ENCODE measurements around the gene AUNIP. TPM values are rescaled to one million over a fixed set of nuclear protein-coding genes. Genes with fewer than 3 reads are reported as not detected.

The AUNIP gene
- total RNA-seq, 1 experiment from 2014 or later, result 16.1 TPM

DNA sequence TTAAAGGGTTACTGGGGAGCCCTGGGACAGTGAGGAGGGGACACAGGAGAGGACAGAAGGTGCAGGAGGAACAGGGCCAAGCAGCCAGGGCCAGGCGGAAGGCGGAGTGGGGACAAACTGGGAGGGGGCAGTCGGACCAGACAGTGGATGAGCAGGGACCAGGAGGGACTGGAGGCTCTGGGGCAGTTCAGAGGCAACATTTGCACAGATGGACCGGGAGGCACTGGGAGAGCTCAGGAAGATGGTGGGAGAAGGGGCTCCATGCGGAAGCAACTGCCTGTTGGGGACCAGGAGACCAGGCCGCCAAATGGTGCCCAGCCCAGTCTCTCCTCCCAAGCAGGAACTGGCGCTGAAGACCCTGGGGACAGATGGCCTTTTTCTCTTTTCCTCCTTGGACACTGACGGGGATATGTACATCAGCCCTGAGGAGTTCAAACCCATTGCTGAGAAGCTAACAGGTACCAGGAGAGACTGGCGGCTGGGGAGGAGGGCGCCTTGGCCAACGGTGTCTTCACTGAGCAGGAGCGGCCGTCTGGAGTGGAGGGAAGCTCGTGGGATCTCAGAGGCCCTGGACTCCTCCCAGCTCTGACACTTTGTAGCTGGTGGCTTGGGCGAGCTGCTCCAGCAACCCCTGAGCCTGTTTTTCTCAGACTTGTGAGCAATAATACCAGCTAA, 58.4 kb downstream of the AUNIP start:
- peaks cover 4% of the 10 kb centered on the region for H3K27me3 Mint-ChIP-seq (ENCODE audit: low read depth)
- DNase-seq (ENCODE audit: low spot score) (no peak), ATAC-seq (peak; percentile 1; the same call in 1 of the 2 replicates)
- peak; percentile 81 for TF ChIP-seq ZNF121 (CRISPR knock-in tag; IDR thresholded peaks at IDR 0.05)
- TF ChIP-seq ZNF263 (CRISPR knock-in tag; IDR thresholded peaks at IDR 0.05; ENCODE audit: low read depth), result no peak
- CTCF ChIA-PET, result interaction anchor here (1.0 to 6.2 kb wide), 9 partner anchors 8 to 313 kb away, joined by 3 to 80 read pairs (median 5); partner anchors contain the start of gene MAN1C1
- POLR2A ChIA-PET, result interaction anchor here (1.8 kb wide), 1 partner anchor 20 kb away, joined by 6 read pairs; the partner anchor contains the start of gene MTFR1L
- no peaks in the 10 kb centered on the region for H3K9me3 Mint-ChIP-seq
- peak overlapping the region; percentile 79 for H3K4me3 Mint-ChIP-seq
- H3K27ac Mint-ChIP-seq, result no peak overlapping the region
- peaks cover 41% of the 10 kb centered on the region for H3K4me1 Mint-ChIP-seq
- peaks cover 7% of the 10 kb centered on the region for H3K36me3 Mint-ChIP-seq

GRCh38 chr1:25799935-25800702, 59.1 kb downstream of the AUNIP start, which contains the start of gene SELENON:
Gene SELENON, plus strand, starts transcription at chr1:25800193. Its CDS starts 38 bp downstream, at chr1:25800231.
- peak within 1 kb of the TSS; percentile 79 for H3K4me3 Mint-ChIP-seq
- no peaks in the 10 kb centered on the region; the same call in 1 of the 2 replicates for H3K36me3 Mint-ChIP-seq
- peak; percentile 72 for ATAC-seq
- DNase-seq (ENCODE audit: low spot score), result peak; percentile 80
- peaks cover 41% of the 10 kb centered on the region for H3K4me1 Mint-ChIP-seq
- H3K27ac Mint-ChIP-seq, result 0 out of 2 replicates have a peak within 1 kb of the TSS, but pooled peaks have one; percentile 63
- H3K27me3 Mint-ChIP-seq (ENCODE audit: low read depth), result peaks cover 4% of the 10 kb centered on the region
- POLR2A ChIA-PET, result interaction anchor here (1.8 kb wide), 1 partner anchor 20 kb away, joined by 6 read pairs; the partner anchor contains the start of gene MTFR1L
- CTCF ChIA-PET, result interaction anchor here (0.6 to 6.2 kb wide), 15 partner anchors 9 to 312 kb away, joined by 3 to 80 read pairs (median 3); partner anchors contain the start of gene MAN1C1
- H3K9me3 Mint-ChIP-seq, result no peaks in the 10 kb centered on the region
- TF ChIP-seq, protein P1, sequence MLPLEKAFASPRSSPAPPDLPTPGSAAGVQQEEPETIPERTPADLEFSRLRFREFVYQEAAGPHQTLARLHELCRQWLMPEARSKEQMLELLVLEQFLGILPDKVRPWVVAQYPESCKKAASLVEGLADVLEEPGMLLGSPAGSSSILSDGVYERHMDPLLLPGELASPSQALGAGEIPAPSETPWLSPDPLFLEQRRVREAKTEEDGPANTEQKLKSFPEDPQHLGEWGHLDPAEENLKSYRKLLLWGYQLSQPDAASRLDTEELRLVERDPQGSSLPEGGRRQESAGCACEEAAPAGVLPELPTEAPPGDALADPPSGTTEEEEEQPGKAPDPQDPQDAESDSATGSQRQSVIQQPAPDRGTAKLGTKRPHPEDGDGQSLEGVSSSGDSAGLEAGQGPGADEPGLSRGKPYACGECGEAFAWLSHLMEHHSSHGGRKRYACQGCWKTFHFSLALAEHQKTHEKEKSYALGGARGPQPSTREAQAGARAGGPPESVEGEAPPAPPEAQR (CRISPR knock-in tag; IDR thresholded peaks at IDR 0.05), result no peak
- TF ChIP-seq ZNF396 (CRISPR knock-in tag; IDR thresholded peaks at IDR 0.05; ENCODE audit: borderline replicate concordance) (no peak), NR3C1 (CRISPR knock-in tag; conservative IDR thresholded peaks at IDR 0.05; ENCODE audit: low read depth) (no peak), ESRRA (CRISPR knock-in tag; IDR thresholded peaks at IDR 0.05; ENCODE audit: borderline replicate concordance) (no peak), PRRX2 (CRISPR knock-in tag; IDR thresholded peaks at IDR 0.05) (no peak), USF1 (CRISPR knock-in tag; IDR thresholded peaks at IDR 0.05) (no peak), HMGA2 (CRISPR knock-in tag; IDR thresholded peaks at IDR 0.05) (no peak), ZNF121 (CRISPR knock-in tag; IDR thresholded peaks at IDR 0.05) (no peak), SP1 (CRISPR knock-in tag; conservative IDR thresholded peaks at IDR 0.05) (peak; percentile 6; the same call in 1 of the 2 replicates), FOXK1 (CRISPR knock-in tag; IDR thresholded peaks at IDR 0.05) (no peak), STAT6 (CRISPR knock-in tag; conservative IDR thresholded peaks at IDR 0.05; ENCODE audit: low read depth) (no peak), NFATC4 (CRISPR knock-in tag; IDR thresholded peaks at IDR 0.05) (no peak), CBFB (CRISPR knock-in tag; IDR thresholded peaks at IDR 0.05; ENCODE audit: low read depth) (no peak), MAX (CRISPR knock-in tag; IDR thresholded peaks at IDR 0.05) (peak; percentile 17; the same call in 1 of the 2 replicates), ELF4 (CRISPR knock-in tag; IDR thresholded peaks at IDR 0.05; ENCODE audit: low read depth) (no peak), CREM (CRISPR knock-in tag; IDR thresholded peaks at IDR 0.05) (no peak), ATF1 (CRISPR knock-in tag; IDR thresholded peaks at IDR 0.05) (no peak)
- TF ChIP-seq, protein P2, sequence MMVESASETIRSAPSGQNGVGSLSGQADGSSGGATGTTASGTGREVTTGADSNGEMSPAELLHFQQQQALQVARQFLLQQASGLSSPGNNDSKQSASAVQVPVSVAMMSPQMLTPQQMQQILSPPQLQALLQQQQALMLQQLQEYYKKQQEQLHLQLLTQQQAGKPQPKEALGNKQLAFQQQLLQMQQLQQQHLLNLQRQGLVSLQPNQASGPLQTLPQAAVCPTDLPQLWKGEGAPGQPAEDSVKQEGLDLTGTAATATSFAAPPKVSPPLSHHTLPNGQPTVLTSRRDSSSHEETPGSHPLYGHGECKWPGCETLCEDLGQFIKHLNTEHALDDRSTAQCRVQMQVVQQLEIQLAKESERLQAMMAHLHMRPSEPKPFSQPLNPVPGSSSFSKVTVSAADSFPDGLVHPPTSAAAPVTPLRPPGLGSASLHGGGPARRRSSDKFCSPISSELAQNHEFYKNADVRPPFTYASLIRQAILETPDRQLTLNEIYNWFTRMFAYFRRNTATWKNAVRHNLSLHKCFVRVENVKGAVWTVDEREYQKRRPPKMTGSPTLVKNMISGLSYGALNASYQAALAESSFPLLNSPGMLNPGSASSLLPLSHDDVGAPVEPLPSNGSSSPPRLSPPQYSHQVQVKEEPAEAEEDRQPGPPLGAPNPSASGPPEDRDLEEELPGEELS (CRISPR knock-in tag; IDR thresholded peaks at IDR 0.05), result no peak
- TF ChIP-seq, protein P3, sequence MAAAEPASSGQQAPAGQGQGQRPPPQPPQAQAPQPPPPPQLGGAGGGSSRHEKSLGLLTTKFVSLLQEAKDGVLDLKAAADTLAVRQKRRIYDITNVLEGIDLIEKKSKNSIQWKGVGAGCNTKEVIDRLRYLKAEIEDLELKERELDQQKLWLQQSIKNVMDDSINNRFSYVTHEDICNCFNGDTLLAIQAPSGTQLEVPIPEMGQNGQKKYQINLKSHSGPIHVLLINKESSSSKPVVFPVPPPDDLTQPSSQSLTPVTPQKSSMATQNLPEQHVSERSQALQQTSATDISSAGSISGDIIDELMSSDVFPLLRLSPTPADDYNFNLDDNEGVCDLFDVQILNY (CRISPR knock-in tag; IDR thresholded peaks at IDR 0.05), result no peak
- TF ChIP-seq, protein P4, sequence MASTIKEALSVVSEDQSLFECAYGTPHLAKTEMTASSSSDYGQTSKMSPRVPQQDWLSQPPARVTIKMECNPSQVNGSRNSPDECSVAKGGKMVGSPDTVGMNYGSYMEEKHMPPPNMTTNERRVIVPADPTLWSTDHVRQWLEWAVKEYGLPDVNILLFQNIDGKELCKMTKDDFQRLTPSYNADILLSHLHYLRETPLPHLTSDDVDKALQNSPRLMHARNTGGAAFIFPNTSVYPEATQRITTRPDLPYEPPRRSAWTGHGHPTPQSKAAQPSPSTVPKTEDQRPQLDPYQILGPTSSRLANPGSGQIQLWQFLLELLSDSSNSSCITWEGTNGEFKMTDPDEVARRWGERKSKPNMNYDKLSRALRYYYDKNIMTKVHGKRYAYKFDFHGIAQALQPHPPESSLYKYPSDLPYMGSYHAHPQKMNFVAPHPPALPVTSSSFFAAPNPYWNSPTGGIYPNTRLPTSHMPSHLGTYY (CRISPR knock-in tag; IDR thresholded peaks at IDR 0.05), result no peak

All from WTC11 (cell line).